Testis (tissue), 3 donors: ENCODE measurements around the gene BRAF. TPM values are rescaled to one million over a fixed set of nuclear protein-coding genes. Genes with fewer than 3 reads are reported as not detected.

Experiments
- DNase-seq: peaks from one replicate; pipeline ENCODE4 v3.0.0-alpha.2; 2019
- H3K27ac ChIP-seq, 2 donors: fragments of 200-600 bp; sonication (generic); one replicate each; pipeline ENCODE4 v1.5.1; 2019
- H3K27me3 ChIP-seq: fragments of 200-600 bp; sonication (generic); one replicate; pipeline ENCODE4 v1.5.1; 2019
- H3K36me3 ChIP-seq: fragments of 200-600 bp; sonication (generic); one replicate; pipeline ENCODE4 v1.5.1; 2017; ENCODE audit warnings: low read depth; ENCODE audit errors: missing control alignments
- H3K4me1 ChIP-seq: fragments of 200-600 bp; sonication (generic); one replicate; pipeline ENCODE4 v1.5.1; 2019
- H3K4me3 ChIP-seq, 2 donors: fragments of 200-600 bp; sonication (generic); one replicate each; pipeline ENCODE4 v1.5.1; 2017 to 2019
- H3K9me3 ChIP-seq: fragments of 200-600 bp; sonication (generic); one replicate; pipeline ENCODE4 v1.5.1; 2017
- CTCF ChIP-seq, 3 experiments: fragments of 450-650 bp in 2 of 3; fragments of 200-600 bp in 1 of 3; sonication (generic) in 1 of 3; IDR thresholded peaks; one replicate each; pipeline ENCODE4 v1.5.1; 2016 to 2019; ENCODE audit warnings: antibody characterized with exemption in 3 of 3, mild to moderate bottlenecking in 2 of 3, moderate library complexity in 1 of 3
- POLR2A ChIP-seq: fragments of 450-650 bp; IDR thresholded peaks from one replicate; pipeline ENCODE4 v1.6.1; 2017; ENCODE audit warnings: antibody characterized with exemption, mild to moderate bottlenecking, moderate library complexity
- WGBS, 2 donors: methylation state at CpG; one replicate each; pipeline ENCODE4 v1.1.5; 2018; 5-methylcytosine and 5-hydroxymethylcytosine counted together
- intact Hi-C: fragments of 100-400 bp; cut with DNase I; formaldehyde crosslinking; loops from one replicate; pipeline ENCODE4 v1.15.1; 2023; ENCODE audit warnings: low total_unique reads
- polyA plus RNA-seq: library from polyadenylated mRNA; stranded (reverse); fragments of 350-450 nt; fragmentation: Illumina TruSeq; extraction: RNeasy Lipid Tissue Mini Kit (QIAGEN cat#74804); gene quantifications from one replicate; pipeline ENCODE4 v1.2.3, GENCODE V29; 2014; ENCODE audit warnings: low read depth, low replicate concordance; ENCODE audit not compliant: insufficient read depth
- total RNA-seq, 2 donors: library from RNA; depleted of rRNA; stranded (reverse); fragments of >200 nt; gene quantifications; one replicate each; pipeline ENCODE4 v1.2.3, GENCODE V29; 2016

Gene BRAF
- total and polyA plus RNA-seq, 3 donors from 2014 or later: 63.3 to 124 (median 82.6) TPM

- 38 to 61% methylated on average over 5 of the region's 5 CpGs for WGBS, 2 donors
- Histone ChIP-seq H3K9me3 (no peaks in the 10 kb centered on the region), H3K4me3 (no peak overlapping the region), H3K27ac (no peak overlapping the region), H3K36me3 (no peaks in the 10 kb centered on the region), H3K27me3 (no peaks in the 10 kb centered on the region), H3K4me1 (no peaks in the 10 kb centered on the region)
- peak; percentile 80 for DNase-seq
- intact Hi-C loops: loop anchor here (10.0 kb wide), 1 partner anchor 204 kb away; the partner anchor contains the start of gene MRPS33
- TF ChIP-seq CTCF (IDR thresholded peaks at IDR 0.05) (peak; percentile 52 to 66 (median 63)), POLR2A (no peak)
Measured at GRCh38 chr7:140810830-140811556, 113.7 kb downstream of the BRAF start.

- Histone ChIP-seq H3K4me3 (no peak overlapping the region), H3K9me3 (no peaks in the 10 kb centered on the region), H3K4me1 (no peaks in the 10 kb centered on the region), H3K36me3 (no peaks in the 10 kb centered on the region), H3K27me3 (no peaks in the 10 kb centered on the region), H3K27ac (no peak overlapping the region)
- WGBS, 2 donors: 93 to 97% methylated on average over 9 of the region's 9 CpGs
- no peak for DNase-seq
- intact Hi-C loops: loop anchor here (10.0 kb wide), 1 partner anchor 204 kb away; the partner anchor contains the start of gene MRPS33
- TF ChIP-seq POLR2A: no peak
- TF ChIP-seq CTCF (IDR thresholded peaks at IDR 0.05): no peak
Measured at GRCh38 chr7:140810385-140810784, 114.3 kb downstream of the BRAF start.

- 82 to 89% methylated on average over 2 of the region's 2 CpGs for WGBS, 2 donors
- no peaks in the 10 kb centered on the region for H3K4me1 ChIP-seq
- no peaks in the 10 kb centered on the region for H3K36me3 ChIP-seq
- H3K9me3 ChIP-seq: no peaks in the 10 kb centered on the region
- H3K4me3 ChIP-seq: no peak overlapping the region
- intact Hi-C loops: no loop called here
- no peak overlapping the region for H3K27ac ChIP-seq
- no peaks in the 10 kb centered on the region for H3K27me3 ChIP-seq
- no peak for DNase-seq
- TF ChIP-seq CTCF (IDR thresholded peaks at IDR 0.05): no peak
- TF ChIP-seq POLR2A: no peak
Measured at GRCh38 chr7:140778975-140779374, 145.8 kb downstream of the BRAF start.

GRCh38 chr7:140778568-140778967 lies 146.2 kb downstream of the BRAF start:
- TF ChIP-seq CTCF (IDR thresholded peaks at IDR 0.05): no peak
- TF ChIP-seq POLR2A: no peak
- DNase-seq: no peak
- Histone ChIP-seq H3K36me3 (no peaks in the 10 kb centered on the region), H3K9me3 (no peaks in the 10 kb centered on the region), H3K27ac (no peak overlapping the region), H3K4me1 (no peaks in the 10 kb centered on the region), H3K27me3 (no peaks in the 10 kb centered on the region), H3K4me3 (no peak overlapping the region)
- 76 to 79% methylated on average over 1 of the region's 1 CpG for WGBS, 2 donors
- intact Hi-C loops: no loop called here

GRCh38 chr7:140774371-140774770 lies 150.4 kb downstream of the BRAF start:
- no peaks in the 10 kb centered on the region for H3K27me3 ChIP-seq
- no peak for DNase-seq
- no peaks in the 10 kb centered on the region for H3K9me3 ChIP-seq
- no peaks in the 10 kb centered on the region for H3K36me3 ChIP-seq
- no peak overlapping the region for H3K27ac ChIP-seq
- intact Hi-C loops: no loop called here
- TF ChIP-seq POLR2A (no peak), CTCF (IDR thresholded peaks at IDR 0.05) (no peak)
- no peaks in the 10 kb centered on the region for H3K4me1 ChIP-seq
- H3K4me3 ChIP-seq: no peak overlapping the region
- WGBS, 2 donors: 90 to 94% methylated on average over 4 of the region's 4 CpGs
